ENCODE data around the gene FLYWCH2. TPM values are rescaled to one million over a fixed set of nuclear protein-coding genes. Genes with fewer than 3 reads are reported as not detected.

The FLYWCH2 gene
- total and polyA plus RNA-seq, 2 of the 13 experiments (the other 11 are each of a cell fraction or from before 2014, with no cell fraction given), result 16.9 to 19.8 TPM

DNA sequence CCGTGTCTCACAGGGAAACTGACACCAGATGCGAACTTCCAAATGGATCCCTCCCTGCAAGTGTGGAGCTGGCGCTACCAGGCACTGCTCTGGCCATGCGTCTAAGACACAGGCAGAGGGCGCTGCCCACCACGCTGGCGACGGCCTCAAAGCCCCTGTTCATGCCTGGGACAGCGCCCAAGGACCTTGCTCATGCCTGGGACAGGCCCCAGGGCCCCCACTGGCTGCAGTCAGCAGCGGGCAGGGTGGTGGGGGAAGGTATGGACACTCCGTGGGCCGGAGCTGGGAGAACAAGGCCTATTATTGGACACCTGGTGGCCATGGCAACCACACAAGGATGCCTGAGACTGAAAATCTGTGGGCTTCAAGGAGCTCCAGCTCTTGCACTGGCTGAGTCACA lies 44.1 kb upstream of the FLYWCH2 start (continued):
- TF ChIP-seq, protein P1, sequence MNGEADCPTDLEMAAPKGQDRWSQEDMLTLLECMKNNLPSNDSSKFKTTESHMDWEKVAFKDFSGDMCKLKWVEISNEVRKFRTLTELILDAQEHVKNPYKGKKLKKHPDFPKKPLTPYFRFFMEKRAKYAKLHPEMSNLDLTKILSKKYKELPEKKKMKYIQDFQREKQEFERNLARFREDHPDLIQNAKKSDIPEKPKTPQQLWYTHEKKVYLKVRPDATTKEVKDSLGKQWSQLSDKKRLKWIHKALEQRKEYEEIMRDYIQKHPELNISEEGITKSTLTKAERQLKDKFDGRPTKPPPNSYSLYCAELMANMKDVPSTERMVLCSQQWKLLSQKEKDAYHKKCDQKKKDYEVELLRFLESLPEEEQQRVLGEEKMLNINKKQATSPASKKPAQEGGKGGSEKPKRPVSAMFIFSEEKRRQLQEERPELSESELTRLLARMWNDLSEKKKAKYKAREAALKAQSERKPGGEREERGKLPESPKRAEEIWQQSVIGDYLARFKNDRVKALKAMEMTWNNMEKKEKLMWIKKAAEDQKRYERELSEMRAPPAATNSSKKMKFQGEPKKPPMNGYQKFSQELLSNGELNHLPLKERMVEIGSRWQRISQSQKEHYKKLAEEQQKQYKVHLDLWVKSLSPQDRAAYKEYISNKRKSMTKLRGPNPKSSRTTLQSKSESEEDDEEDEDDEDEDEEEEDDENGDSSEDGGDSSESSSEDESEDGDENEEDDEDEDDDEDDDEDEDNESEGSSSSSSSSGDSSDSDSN (CRISPR knock-in tag; IDR thresholded peaks at IDR 0.05), result peak; percentile 61
- TF ChIP-seq ZNF205 (CRISPR knock-in tag; IDR thresholded peaks at IDR 0.05), result no peak
- TF ChIP-seq SRSF1 (optimal IDR thresholded peaks at IDR 0.05; ENCODE audit: low read depth, low read length), result peak; percentile 43
- TF ChIP-seq ATF7 (IDR thresholded peaks at IDR 0.05), result no peak
- no peak for TF ChIP-seq ATF7 (CRISPR knock-in tag; IDR thresholded peaks at IDR 0.05)
- TF ChIP-seq ZFP82 (CRISPR knock-in tag; IDR thresholded peaks at IDR 0.05; ENCODE audit: borderline replicate concordance), result no peak
- no peak for TF ChIP-seq SP2 (CRISPR knock-in tag; IDR thresholded peaks at IDR 0.05)
- TF ChIP-seq, protein P2, sequence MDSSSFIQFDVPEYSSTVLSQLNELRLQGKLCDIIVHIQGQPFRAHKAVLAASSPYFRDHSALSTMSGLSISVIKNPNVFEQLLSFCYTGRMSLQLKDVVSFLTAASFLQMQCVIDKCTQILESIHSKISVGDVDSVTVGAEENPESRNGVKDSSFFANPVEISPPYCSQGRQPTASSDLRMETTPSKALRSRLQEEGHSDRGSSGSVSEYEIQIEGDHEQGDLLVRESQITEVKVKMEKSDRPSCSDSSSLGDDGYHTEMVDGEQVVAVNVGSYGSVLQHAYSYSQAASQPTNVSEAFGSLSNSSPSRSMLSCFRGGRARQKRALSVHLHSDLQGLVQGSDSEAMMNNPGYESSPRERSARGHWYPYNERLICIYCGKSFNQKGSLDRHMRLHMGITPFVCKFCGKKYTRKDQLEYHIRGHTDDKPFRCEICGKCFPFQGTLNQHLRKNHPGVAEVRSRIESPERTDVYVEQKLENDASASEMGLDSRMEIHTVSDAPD (CRISPR knock-in tag; IDR thresholded peaks at IDR 0.05), result no peak
- no peak for TF ChIP-seq MTA3 (CRISPR knock-in tag; IDR thresholded peaks at IDR 0.05)
- TF ChIP-seq, protein P3, sequence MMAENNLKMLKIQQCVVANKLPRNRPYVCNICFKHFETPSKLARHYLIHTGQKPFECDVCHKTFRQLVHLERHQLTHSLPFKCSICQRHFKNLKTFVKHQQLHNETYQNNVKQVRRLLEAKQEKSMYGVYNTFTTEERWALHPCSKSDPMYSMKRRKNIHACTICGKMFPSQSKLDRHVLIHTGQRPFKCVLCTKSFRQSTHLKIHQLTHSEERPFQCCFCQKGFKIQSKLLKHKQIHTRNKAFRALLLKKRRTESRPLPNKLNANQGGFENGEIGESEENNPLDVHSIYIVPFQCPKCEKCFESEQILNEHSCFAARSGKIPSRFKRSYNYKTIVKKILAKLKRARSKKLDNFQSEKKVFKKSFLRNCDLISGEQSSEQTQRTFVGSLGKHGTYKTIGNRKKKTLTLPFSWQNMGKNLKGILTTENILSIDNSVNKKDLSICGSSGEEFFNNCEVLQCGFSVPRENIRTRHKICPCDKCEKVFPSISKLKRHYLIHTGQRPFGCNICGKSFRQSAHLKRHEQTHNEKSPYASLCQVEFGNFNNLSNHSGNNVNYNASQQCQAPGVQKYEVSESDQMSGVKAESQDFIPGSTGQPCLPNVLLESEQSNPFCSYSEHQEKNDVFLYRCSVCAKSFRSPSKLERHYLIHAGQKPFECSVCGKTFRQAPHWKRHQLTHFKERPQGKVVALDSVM (CRISPR knock-in tag; IDR thresholded peaks at IDR 0.05), result no peak
- no peak for TF ChIP-seq HOXA9 (CRISPR knock-in tag; IDR thresholded peaks at IDR 0.05; ENCODE audit: borderline replicate concordance)
- TF ChIP-seq TCF12 (IDR thresholded peaks at IDR 0.05), result no peak
- TF ChIP-seq TCF12 (CRISPR knock-in tag; IDR thresholded peaks at IDR 0.05), result no peak
- no peak for TF ChIP-seq MAFK (conservative IDR thresholded peaks at IDR 0.05 in 1 of 2, IDR thresholded peaks at IDR 0.05 in 1 of 2; ENCODE audit: low read length in 2 of 2)
- TF ChIP-seq MAFF (IDR thresholded peaks at IDR 0.05; ENCODE audit: low read depth, low read length), result no peak
- no peak for TF ChIP-seq ZSCAN31 (CRISPR knock-in tag; IDR thresholded peaks at IDR 0.05; ENCODE audit: low read depth)
- TF ChIP-seq GTF3A (CRISPR knock-in tag; conservative IDR thresholded peaks at IDR 0.05), result no peak
- no peak for TF ChIP-seq CHCHD3 (CRISPR knock-in tag; IDR thresholded peaks at IDR 0.05)
- TF ChIP-seq, protein P4, sequence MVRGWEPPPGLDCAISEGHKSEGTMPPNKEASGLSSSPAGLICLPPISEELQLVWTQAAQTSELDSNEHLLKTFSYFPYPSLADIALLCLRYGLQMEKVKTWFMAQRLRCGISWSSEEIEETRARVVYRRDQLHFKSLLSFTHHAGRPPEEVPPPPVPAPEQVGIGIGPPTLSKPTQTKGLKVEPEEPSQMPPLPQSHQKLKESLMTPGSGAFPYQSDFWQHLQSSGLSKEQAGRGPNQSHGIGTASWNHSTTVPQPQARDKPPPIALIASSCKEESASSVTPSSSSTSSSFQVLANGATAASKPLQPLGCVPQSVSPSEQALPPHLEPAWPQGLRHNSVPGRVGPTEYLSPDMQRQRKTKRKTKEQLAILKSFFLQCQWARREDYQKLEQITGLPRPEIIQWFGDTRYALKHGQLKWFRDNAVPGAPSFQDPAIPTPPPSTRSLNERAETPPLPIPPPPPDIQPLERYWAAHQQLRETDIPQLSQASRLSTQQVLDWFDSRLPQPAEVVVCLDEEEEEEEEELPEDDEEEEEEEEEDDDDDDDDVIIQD (CRISPR knock-in tag; IDR thresholded peaks at IDR 0.05; ENCODE audit: low read depth), result no peak
- TF ChIP-seq MEIS1 (CRISPR knock-in tag; IDR thresholded peaks at IDR 0.05; ENCODE audit: borderline replicate concordance), result 0 out of 2 replicates have a peak, but pooled peaks have one; percentile 30
- TF ChIP-seq REXO4 (CRISPR knock-in tag; IDR thresholded peaks at IDR 0.05; ENCODE audit: borderline replicate concordance), result no peak
- TF ChIP-seq ESRRA (CRISPR knock-in tag; IDR thresholded peaks at IDR 0.05; ENCODE audit: low read depth), result no peak
- no peak for TF ChIP-seq ZNF263 (CRISPR knock-in tag; IDR thresholded peaks at IDR 0.05)
- TF ChIP-seq, protein P5, sequence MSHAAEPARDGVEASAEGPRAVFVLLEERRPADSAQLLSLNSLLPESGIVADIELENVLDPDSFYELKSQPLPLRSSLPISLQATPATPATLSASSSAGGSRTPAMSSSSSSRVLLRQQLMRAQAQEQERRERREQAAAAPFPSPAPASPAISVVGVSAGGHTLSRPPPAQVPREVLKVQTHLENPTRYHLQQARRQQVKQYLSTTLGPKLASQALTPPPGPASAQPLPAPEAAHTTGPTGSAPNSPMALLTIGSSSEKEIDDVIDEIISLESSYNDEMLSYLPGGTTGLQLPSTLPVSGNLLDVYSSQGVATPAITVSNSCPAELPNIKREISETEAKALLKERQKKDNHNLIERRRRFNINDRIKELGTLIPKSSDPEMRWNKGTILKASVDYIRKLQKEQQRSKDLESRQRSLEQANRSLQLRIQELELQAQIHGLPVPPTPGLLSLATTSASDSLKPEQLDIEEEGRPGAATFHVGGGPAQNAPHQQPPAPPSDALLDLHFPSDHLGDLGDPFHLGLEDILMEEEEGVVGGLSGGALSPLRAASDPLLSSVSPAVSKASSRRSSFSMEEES (CRISPR knock-in tag; IDR thresholded peaks at IDR 0.05), result no peak

All from HepG2 (cell line).